Erythroblast (primary cell): ENCODE data around the gene USP10.
"Not testable (repeated sequence)": the region's sequence is repeated elsewhere in the genome, so short reads cannot be mapped to it uniquely, and the experiment has no call there.

Source experiments
- DNase-seq, 2 experiments: peaks; one replicate each; lab custom pipeline; 2025; lab: John Stamatoyannopoulos, UW
- GATA1 ChIP-seq: IDR thresholded peaks from 2 replicates; pipeline ENCODE4 v1.6.1; 2011; ENCODE audit warnings: low read depth, mild to moderate bottlenecking, control low read depth, low read length, moderate library complexity
- POLR2A ChIP-seq: IDR thresholded peaks from 2 replicates; pipeline ENCODE4 v1.6.1; 2011; ENCODE audit warnings: mild to moderate bottlenecking, low read length

USP10 gene

GRCh38 chr16:84680165-84680842 lies 19.5 kb upstream of the USP10 start:
- no peak for DNase-seq
- TF ChIP-seq GATA1 (no peak), POLR2A (no peak)

- TF ChIP-seq POLR2A, result no peak
- no peak for TF ChIP-seq GATA1
- DNase-seq, result no peak
Observed at GRCh38 chr16:84680843-84681629, 18.8 kb upstream of the USP10 start.

- DNase-seq, result no peak
- TF ChIP-seq POLR2A (no peak), GATA1 (no peak)
Observed at GRCh38 chr16:84683691-84684591, 15.9 kb upstream of the USP10 start.

- no peak for DNase-seq
- TF ChIP-seq POLR2A (no peak), GATA1 (no peak)
Observed at GRCh38 chr16:84684592-84684965, 15.2 kb upstream of the USP10 start.

- DNase-seq, result no peak
- no peak for TF ChIP-seq GATA1
- no peak for TF ChIP-seq POLR2A
Observed at GRCh38 chr16:84685210-84685609, 14.6 kb upstream of the USP10 start.

- peak; percentile 6 to 39 for DNase-seq
- no peak for TF ChIP-seq GATA1
- TF ChIP-seq POLR2A, result no peak
Observed at GRCh38 chr16:84686707-84687298, 13.0 kb upstream of the USP10 start.

GRCh38 chr16:84687715-84688114 lies 12.1 kb upstream of the USP10 start:
- no peak for DNase-seq

GRCh38 chr16:84688163-84688562 lies 11.6 kb upstream of the USP10 start:
- not testable (repeated sequence) for DNase-seq

More at GRCh38 chr16:84687715-84688114, 12.1 kb upstream of the USP10 start:
- TF ChIP-seq POLR2A (no peak), GATA1 (no peak)

GRCh38 chr16:84689111-84689510 lies 10.7 kb upstream of the USP10 start:
- TF ChIP-seq POLR2A (no peak), GATA1 (no peak)
- no peak for DNase-seq

- no peak for TF ChIP-seq GATA1
- TF ChIP-seq POLR2A, result no peak
- no peak for DNase-seq
Observed at GRCh38 chr16:84690088-84690819, 9.5 kb upstream of the USP10 start.

- no peak for DNase-seq
- no peak for TF ChIP-seq GATA1
- TF ChIP-seq POLR2A, result no peak
Observed at GRCh38 chr16:84692451-84693214, 7.2 kb upstream of the USP10 start.

- DNase-seq, result not testable (repeated sequence)
Observed at GRCh38 chr16:84693869-84694268, 5.9 kb upstream of the USP10 start.

GRCh38 chr16:84694980-84695379 lies 4.8 kb upstream of the USP10 start:
- TF ChIP-seq POLR2A (no peak), GATA1 (no peak)
- DNase-seq, result no peak
